Measurements from ENCODE around the gene ANAPC1.
"Not testable (repeated sequence)": the region's sequence is repeated elsewhere in the genome, so short reads cannot be mapped to it uniquely, and the experiment has no call there.

ANAPC1 gene

DNA sequence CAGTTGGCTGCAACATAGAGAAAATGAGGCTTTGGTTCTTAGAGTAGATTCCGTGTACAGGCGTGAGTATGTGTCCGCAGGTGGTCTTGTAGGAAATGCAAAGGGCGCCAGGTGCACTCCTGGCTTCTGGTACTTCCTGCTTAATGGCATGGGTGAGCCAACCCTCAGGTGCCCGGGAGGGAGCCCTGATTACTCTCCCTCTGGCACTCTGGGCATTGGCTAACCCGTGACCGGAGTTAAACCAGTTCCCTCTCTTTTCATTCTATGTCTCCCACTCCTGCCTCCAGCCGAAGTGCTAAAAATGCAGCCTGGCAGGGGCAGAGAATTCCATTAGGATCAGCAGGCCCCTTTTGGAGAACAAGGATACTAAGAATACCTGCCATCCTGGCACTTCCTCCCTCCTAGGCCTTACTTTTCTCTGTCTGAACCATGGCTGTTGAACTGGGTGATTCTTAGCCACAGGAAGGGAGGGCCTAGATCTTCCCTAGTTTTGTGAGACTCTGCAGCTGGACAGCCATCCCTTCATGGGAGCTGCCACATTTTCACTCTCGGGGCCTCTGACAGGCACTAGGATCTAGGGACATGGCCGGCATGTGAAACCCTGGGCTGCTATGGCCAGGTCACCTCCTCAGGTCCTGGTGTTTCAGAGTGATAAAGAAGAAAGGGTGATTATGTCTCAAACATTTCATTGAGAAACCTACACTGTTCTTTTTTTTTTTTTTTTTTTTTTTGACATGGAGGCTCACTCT is 20.9 kb upstream of the ANAPC1 start:
- DNase-seq = no peak

- DNase-seq = no peak
Measured at GRCh38 chr2:111903930-111904439, 20.0 kb upstream of the ANAPC1 start.

GRCh38 chr2:111903516-111903915 is 19.5 kb upstream of the ANAPC1 start:
- no peak for DNase-seq

- peak; percentile 28 for DNase-seq
Measured at GRCh38 chr2:111900859-111901258, 16.9 kb upstream of the ANAPC1 start.

DNA sequence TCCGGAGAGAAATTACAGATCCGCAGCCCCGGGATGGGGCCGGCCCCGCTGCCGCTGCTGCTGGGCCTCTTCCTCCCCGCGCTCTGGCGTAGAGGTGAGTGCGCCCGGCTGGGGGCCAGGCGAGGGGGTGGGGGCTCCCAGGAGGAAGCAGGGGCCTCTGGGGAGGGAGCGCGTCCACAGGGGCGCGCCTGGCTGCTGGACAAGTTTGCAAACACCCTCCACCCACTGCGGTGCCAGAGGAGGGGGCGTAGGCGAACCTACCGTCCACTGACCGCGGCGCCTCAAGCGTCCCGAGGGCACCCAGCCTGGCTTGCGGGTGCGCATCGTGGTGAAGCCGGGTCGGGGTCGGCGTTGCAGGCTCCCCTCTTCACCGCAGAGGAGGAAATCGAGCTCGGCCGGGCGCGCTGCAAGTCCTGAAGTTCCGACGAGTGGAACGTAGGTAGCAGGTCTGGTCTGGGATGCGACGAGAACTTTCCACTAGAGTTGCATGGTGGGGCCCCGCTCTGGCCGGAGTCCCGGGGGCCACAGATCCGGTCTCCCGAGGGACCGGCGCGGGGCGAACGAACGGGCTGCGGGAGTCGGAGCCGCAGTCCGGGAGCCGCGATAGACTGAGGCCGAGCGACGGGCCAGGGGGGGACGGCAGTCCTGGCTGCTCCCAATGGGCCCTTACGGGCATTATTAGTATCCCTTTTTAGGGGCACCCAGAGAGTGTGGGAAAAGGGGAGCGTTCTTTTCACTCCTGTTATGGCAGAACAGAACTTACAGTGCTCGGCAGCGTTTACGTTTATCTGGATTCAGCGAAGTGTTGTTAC is 14.9 kb upstream of the ANAPC1 start:
- DNase-seq = no peak

GRCh38 chr2:111897924-111898702 is 14.1 kb upstream of the ANAPC1 start, which contains the start of gene MERTK:
MERTK (plus strand) TSS chr2:111898607; CDS start chr2:111898736, 129 bp downstream.
- DNase-seq = peak; percentile 38

GRCh38 chr2:111897630-111897923 is 13.6 kb upstream of the ANAPC1 start:
- DNase-seq = no peak

DNA sequence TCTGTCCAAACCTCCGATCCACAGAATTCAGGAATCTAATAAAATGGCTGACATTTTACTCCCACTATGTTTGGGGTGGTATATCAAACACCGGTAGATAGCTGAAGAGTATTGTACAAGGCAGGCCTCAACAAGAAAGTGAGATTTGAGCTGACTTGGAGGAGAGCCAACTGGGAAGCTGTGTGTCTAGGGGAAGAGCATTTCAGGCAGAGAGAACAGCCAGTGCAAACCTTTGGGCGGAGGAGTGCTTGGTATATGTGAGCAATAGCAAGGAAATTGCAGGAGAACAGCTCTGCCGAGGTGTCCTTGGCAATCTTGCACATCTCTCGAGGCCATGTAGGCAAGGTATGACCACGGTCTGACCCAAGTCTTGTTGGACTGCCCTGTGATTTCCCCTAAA is 12.6 kb upstream of the ANAPC1 start:
- DNase-seq = no peak

DNA sequence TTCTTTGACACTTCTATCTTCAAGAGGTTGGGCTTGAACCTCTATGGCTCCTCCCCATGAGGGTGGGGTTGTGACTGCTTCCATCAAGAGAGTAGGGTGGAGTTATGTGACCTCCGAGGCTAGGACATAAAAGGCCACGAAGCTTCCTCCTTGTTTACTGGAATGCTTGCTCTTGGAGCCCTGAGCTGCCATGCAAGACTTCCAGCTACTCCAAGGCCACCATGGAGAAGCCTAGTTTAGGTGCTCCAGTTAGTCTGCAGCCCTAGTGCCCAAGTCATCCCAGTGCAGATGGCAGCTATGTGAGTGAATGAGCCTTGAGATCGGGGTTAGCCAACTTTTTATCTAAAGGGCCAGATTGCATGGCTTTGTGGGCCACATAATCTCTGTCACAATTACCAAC is 12.0 kb upstream of the ANAPC1 start:
- DNase-seq = no peak

DNA sequence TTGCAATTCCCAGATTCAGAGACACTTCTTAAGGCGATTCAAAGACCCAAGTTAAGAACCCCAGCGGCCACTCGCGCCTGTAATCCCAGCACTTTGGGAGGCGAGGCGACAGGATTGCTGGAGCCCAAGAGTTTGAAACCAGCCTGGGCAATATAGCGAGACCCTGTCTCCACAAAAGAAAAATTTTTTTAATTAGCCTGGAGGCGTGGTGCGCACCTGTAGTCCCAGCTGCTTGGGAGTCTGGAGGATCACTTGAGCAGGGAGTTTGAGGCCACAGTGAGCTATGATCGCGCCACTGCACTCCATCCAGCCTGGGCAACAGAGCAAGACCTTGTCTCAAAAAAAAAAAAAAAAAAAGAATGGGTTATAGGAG is 585 bp upstream of the ANAPC1 start:
- no peak for DNase-seq

GRCh38 chr2:111872806-111873205 is 11.2 kb downstream of the ANAPC1 start:
- DNase-seq = not testable (repeated sequence)

DNA sequence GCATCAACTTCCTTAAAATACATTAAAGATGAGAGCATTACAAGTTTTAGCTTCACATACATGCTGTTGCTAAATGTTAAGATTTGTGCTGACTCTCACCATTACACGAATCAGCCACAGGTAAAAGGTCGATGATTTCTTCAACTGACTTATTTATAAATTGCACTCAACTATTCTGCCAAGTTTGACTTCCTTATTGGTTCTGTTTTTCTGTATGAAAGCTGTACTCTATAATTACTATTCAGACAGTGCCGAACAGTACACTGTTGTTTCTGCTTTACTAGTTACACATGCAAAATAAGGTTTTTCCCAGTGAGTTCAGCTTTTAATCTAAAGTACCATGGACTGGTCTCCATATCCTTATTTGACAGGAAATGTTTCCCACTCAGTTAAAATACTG is 18.9 kb downstream of the ANAPC1 start:
- not testable (repeated sequence) for DNase-seq

DNA sequence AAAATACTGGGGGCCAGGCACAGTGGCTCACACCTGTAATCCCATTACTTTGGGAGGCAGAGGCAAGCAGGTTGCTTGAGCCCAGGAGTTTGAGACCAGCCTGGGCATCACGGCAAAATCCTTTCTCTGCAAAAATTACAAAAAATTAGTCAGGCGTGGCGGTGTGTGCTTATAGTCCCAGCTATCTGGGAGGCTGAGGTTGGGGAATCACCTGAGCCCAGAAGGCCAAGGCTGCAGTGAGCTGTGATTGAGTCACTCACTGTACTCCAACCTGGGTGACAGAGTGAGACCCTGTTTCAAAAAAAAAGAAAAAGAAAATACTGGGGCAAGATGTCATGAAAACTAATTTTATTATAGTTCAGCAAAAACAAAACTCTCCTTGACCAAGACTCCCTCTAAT is 24.0 kb downstream of the ANAPC1 start:
- DNase-seq = not testable (repeated sequence)

DNA sequence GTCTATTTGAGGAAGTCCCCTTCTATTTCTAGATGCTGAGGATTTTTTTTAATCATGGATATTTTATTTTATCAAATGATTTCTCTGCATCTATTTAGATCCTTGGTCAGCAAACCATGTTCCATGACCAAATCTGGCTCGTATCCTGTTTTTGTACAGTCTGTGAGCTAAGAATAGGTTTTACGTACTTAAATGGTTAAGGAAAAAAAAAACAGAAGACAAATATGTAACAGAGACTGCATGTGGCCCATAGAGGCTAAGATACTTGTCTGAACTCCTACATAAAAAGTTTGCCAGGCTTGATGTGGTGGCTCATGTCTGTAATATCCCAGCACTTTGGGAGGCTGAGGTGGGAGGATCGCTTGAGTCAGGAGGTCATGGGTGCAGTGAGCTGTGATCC is 31.4 kb downstream of the ANAPC1 start:
- not testable (repeated sequence) for DNase-seq

DNA sequence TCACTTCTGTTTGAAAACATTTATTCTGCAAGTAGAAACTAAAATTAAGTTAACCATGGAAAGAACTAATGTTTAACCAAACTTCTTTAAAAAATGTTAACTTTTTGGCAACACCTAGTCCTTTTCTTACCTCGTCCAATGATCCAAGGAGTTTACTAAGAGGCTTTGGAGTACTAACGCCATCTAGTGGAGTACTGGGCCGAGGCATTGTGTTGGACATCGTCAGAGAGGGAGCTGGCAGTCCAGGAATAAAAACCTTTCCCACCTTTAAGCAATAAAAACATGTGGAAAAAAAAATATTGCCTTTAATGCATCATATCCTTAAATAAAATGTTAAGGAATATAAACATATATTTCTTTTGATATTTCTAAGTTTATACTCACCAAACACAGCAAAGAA is 33.3 kb downstream of the ANAPC1 start:
- peak; percentile 13 for DNase-seq

DNA sequence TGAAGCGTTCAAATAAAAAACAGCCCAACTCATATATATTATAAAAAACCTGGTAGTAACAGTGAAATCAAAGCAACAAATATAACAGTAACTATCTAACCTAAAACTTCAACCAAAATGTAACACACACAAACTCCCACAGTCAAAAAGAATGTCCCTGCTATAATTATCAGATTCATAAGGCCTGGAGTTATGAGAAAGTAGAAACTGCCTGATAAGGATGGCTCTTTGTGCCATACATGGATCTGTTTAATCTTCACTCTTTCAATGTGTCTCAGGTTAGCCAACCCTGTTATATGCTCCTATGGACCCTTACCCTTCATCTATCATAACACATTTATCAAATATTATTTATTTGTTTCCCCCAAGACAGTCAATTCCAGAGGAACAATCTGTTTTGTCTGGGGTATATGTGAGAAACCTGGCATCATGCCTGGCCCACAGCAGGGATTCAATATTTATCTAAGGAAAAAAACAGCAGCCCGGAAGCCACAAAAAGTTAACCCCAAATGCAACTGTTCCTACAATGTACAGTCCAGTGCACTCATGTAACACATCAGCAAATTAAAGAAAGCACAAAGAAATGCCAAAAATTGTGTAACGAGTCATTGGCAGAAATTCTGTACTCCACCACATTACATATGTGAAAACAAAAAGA is 44.2 kb downstream of the ANAPC1 start:
- DNase-seq = peak; percentile 53

DNA sequence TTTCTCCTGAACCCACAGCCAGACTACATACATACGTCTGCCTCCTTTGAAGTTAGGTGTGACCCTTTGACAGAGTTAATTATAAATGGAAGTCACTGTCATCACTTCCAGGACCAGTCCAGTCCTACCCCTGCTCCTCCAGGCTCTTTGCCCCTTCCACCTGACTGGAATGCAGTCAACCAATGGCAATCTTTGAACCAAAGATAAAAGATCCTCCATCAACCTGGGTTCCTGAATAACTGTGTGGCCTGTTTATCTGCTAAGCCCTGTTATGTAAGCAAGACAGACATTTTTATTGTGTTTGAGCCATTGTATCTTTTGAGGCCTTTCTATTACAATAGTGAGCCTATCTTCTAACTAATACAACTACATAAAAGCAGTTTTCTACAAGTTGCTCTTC is 45.0 kb downstream of the ANAPC1 start:
- DNase-seq = not testable (repeated sequence)

GRCh38 chr2:111834221-111834620 is 49.8 kb downstream of the ANAPC1 start:
- not testable (repeated sequence) for DNase-seq

- DNase-seq = not testable (repeated sequence)
Measured at GRCh38 chr2:111830479-111830878, 53.5 kb downstream of the ANAPC1 start.

DNA sequence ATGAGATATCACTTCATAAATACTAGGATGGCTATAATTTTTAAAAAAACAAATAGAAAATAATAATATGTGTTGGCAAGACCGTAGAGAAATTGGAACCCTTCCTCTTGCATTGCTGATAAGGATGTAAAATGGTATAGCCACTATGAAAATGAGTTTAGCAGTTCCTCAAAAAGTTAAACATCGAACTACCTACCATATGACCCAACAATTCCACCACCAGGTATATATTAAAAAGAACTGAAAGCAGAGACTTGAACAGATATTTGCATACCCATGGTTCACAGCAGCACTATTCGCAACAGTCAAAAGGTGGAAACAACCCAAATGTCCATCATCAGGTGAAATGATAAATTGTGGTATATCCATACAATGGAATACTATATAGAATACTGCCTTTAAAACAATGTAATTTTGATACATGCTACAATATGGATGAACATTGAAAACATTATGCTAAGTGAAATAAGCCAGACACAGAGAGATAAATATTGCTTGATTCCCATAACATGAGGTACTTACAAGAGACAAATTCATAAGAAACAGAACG is 55.7 kb downstream of the ANAPC1 start:
- not testable (repeated sequence) for DNase-seq

GRCh38 chr2:111812970-111813622 is 70.9 kb downstream of the ANAPC1 start:
- not testable (repeated sequence) for DNase-seq

- not testable (repeated sequence) for DNase-seq
Measured at GRCh38 chr2:111790633-111791032, 93.4 kb downstream of the ANAPC1 start.
